Right lobe of liver (tissue), 4 donors: Measurements from ENCODE around the gene MCM3AP.

Experiments used
- CTCF ChIP-seq, 4 donors: fragments of 200-600 bp in 3 of 4; fragments of 450-650 bp in 1 of 4; IDR thresholded peaks; one replicate each; pipeline versions ENCODE4 v1.5.1 to v1.8.0; 2016 to 2022; ENCODE audit warnings: antibody characterized with exemption in 4 of 4, mild to moderate bottlenecking in 2 of 4
- POLR2A ChIP-seq: fragments of 450-650 bp; IDR thresholded peaks from one replicate; pipeline ENCODE4 v1.6.1; 2017; ENCODE audit warnings: antibody characterized with exemption, mild to moderate bottlenecking
- donor health status: DM: no; HTN: no; CAD: no.
- donor health status: DM: no; HTN: no; CAD: no.
- donor health status: DM: no; HTN: yes; CAD: no.

DNA sequence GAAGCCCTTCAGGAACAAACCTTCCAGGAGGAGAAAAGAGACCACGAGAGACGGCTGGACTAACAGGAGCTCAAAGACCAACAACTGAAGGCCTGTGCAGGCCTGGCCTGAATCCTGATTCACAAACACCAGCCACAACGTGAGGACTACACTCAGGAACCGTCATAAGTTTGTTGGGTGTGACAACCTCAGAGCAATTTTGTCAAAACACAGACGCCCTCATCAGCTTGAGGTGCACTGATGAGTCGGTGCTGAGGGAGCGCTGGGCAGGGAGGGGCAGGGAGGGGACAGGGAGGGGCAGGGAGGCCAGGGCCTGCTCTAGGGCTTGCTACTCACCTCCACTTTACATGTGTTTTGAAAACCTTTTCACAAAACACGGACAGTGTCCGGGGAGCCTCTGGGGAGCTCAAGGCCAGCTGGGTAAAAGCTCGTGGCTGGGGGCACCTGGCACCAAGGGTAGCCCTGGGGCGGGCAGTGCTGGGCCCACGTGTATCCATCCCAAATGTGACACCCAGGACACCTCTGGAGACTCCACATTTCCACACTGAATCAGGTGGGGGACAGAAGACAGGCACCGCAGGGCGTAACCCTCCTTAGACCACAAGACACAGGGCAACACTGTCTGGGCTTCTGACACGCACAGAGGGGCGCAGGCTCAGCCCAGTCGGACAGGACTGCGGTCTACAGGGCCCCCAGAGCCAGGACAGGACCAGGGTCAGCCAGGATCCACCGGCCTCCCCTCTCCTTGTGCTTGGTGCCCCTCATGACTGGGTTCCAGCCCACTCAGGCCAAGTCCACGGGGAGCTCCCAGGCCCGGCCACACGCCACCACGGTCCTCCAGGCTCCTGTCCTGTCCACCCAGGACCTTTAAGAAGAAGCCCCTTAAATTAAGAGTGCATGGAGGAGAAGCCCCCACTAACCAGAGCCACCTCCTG lies 73.4 kb downstream of the MCM3AP start:
- no peak for TF ChIP-seq CTCF (IDR thresholded peaks at IDR 0.05)
- TF ChIP-seq POLR2A = no peak
